GM12878 (cell line): ENCODE measurements around the gene SYCE3. TPM values are rescaled to one million over a fixed set of nuclear protein-coding genes. Genes with fewer than 3 reads are reported as not detected.

Experiments used
- ATAC-seq: fragments of 200-7000 bp; cut with Tn5 transposase; 3 replicates; pipeline ENCODE4 v1.9.1; 2020; ENCODE audit warnings: mild to moderate bottlenecking, moderate library complexity
- BruUV-seq: library from RNA; stranded (reverse); fragments of 400-500 nt; replicated peaks from 2 replicates; lab custom pipeline; 2021; lab: Mats Ljungman, UMichigan
- CTCF ChIA-PET: fragments of 300-600 bp; sonication (Branson Sonifier 250); formaldehyde crosslinking; extraction: SDS; loops from one replicate; lab custom pipeline; 2021; ENCODE audit warnings: inconsistent platforms; lab: Yijun Ruan, JAX
- POLR2A ChIA-PET: fragments of 350-600 bp; formaldehyde crosslinking; extraction: SDS; loops from one replicate; lab custom pipeline; 2021; ENCODE audit warnings: inconsistent platforms; lab: Charles Lee
- RAD21 ChIA-PET: fragments of 300-600 bp; sonication (Branson Sonifier 250); formaldehyde crosslinking; loops from one replicate; lab custom pipeline; 2023; ENCODE audit warnings: antibody characterized with exemption; ENCODE audit not compliant: unreplicated experiment; lab: Charles Lee
- SMC1A ChIA-PET: fragments of 300-600 bp; sonication (Branson Sonifier 250); formaldehyde crosslinking; loops from one replicate; lab custom pipeline; 2023; ENCODE audit not compliant: unreplicated experiment, uncharacterized antibody; lab: Charles Lee
- DNase-seq: peaks from one replicate; pipeline ENCODE4 v3.0.0-alpha.2; 2011; ENCODE audit warnings: low read depth, low spot score
- FAIRE-seq: peaks from 3 replicates; lab custom pipeline; 2011; peaks lifted over from hg19 to GRCh38; lab: Jason Lieb, UNC
- H2AFZ ChIP-seq: 2 replicates; pipeline ENCODE4 v1.6.0; 2011; ENCODE audit warnings: low read depth, low read length, control low read depth; ENCODE audit not compliant: control insufficient read depth
- H3K27ac ChIP-seq: 2 replicates; pipeline ENCODE4 v1.5.1; 2011; ENCODE audit warnings: control low read depth; ENCODE audit not compliant: control insufficient read depth, insufficient read depth
- H3K27me3 ChIP-seq, 2 experiments: replicated peaks in 1 of 2; 2 replicates each; pipeline versions ENCODE4 v1.6.0 to v1.6.1; 2011; ENCODE audit warnings: low read length in 1 of 2; ENCODE audit not compliant: control insufficient read depth in 2 of 2, insufficient read depth in 2 of 2
- H3K36me3 ChIP-seq, 2 experiments: 2 replicates each; pipeline ENCODE4 v1.5.1; 2011; ENCODE audit warnings: low read length in 1 of 2; ENCODE audit not compliant: control insufficient read depth in 2 of 2, insufficient read depth in 2 of 2
- H3K4me1 ChIP-seq: 2 replicates; pipeline ENCODE4 v1.6.1; 2011; ENCODE audit warnings: mild to moderate bottlenecking, low read length, moderate library complexity, mixed read lengths; ENCODE audit not compliant: control insufficient read depth, insufficient read depth
- H3K4me2 ChIP-seq: 2 replicates; pipeline ENCODE4 v1.6.0; 2011; ENCODE audit warnings: control low read depth; ENCODE audit not compliant: control insufficient read depth, insufficient read depth
- H3K4me3 ChIP-seq: fragments of 200-600 bp; sonication (generic); 2 replicates; pipeline ENCODE4 v1.5.1; 2016
- H3K79me2 ChIP-seq: 2 replicates; pipeline ENCODE4 v1.6.0; 2011; ENCODE audit warnings: low read length; ENCODE audit not compliant: control insufficient read depth, insufficient read depth
- H3K9ac ChIP-seq: 2 replicates; pipeline ENCODE4 v1.8.0; 2011; ENCODE audit warnings: low read length, control low read depth, mixed read lengths; ENCODE audit not compliant: control insufficient read depth, insufficient read depth
- H3K9me3 ChIP-seq: replicated peaks from 3 replicates; pipeline ENCODE4 v1.5.1; 2011; ENCODE audit warnings: mild to moderate bottlenecking, low read length; ENCODE audit not compliant: control insufficient read depth, insufficient read depth
- H4K20me1 ChIP-seq: 2 replicates; pipeline ENCODE4 v1.6.0; 2011; ENCODE audit not compliant: control insufficient read depth, insufficient read depth
- BHLHE40 ChIP-seq, 2 experiments: fragments of 450-650 bp in 1 of 2; IDR thresholded peaks; 2 replicates each; pipeline ENCODE4 v1.6.1; 2011 to 2017; ENCODE audit warnings: low read depth in 2 of 2, borderline replicate concordance in 1 of 2, improper control_type of control experiment in 1 of 2, low read length in 1 of 2, mild to moderate bottlenecking in 1 of 2
- CBX3 ChIP-seq: fragments of 200-600 bp; sonication (generic); IDR thresholded peaks from 2 replicates; pipeline ENCODE4 v1.6.1; 2016; ENCODE audit warnings: low read depth, borderline replicate concordance
- CHD2 ChIP-seq: IDR thresholded peaks from 2 replicates; pipeline ENCODE4 v1.6.1; 2011; ENCODE audit warnings: low read depth, low read length, improper control_type of control experiment, borderline replicate concordance
- GABPA ChIP-seq: IDR thresholded peaks from 2 replicates; pipeline ENCODE4 v1.6.1; 2014; ENCODE audit warnings: antibody characterized with exemption, low read depth, mild to moderate bottlenecking, inconsistent platforms
- KDM1A ChIP-seq: fragments of 200-600 bp; sonication (generic); IDR thresholded peaks from 2 replicates; pipeline ENCODE4 v1.6.1; 2016; ENCODE audit warnings: borderline replicate concordance
- MYC ChIP-seq: IDR thresholded peaks from 2 replicates; pipeline ENCODE4 v1.6.1; 2011; ENCODE audit warnings: mild to moderate bottlenecking, low read length, moderate library complexity, inconsistent platforms; ENCODE audit not compliant: insufficient read depth, insufficient replicate concordance, insufficient read length, severe bottlenecking
- PAX5 ChIP-seq: IDR thresholded peaks from 2 replicates; pipeline ENCODE4 v1.6.1; 2011; ENCODE audit warnings: low read depth, low read length, borderline replicate concordance
- POLR2A ChIP-seq: IDR thresholded peaks from 2 replicates; pipeline ENCODE4 v1.6.1; 2011; ENCODE audit warnings: low read depth, mild to moderate bottlenecking, low read length
- SIX5 ChIP-seq: IDR thresholded peaks from 2 replicates; pipeline ENCODE4 v1.6.1; 2011; ENCODE audit warnings: mild to moderate bottlenecking, low read depth, low read length, moderate library complexity; ENCODE audit not compliant: severe bottlenecking
- ZNF622 ChIP-seq: fragments of 450-650 bp; IDR thresholded peaks from 2 replicates; pipeline ENCODE4 v1.6.1; 2017; ENCODE audit warnings: mild to moderate bottlenecking, inconsistent platforms
- WGBS: methylation state at CpG from one replicate; pipeline ENCODE4 v1.1.6; 2016; ENCODE audit warnings: low lambda C conversion rate; ENCODE audit not compliant: insufficient replicate concordance, insufficient coverage; ENCODE audit errors: missing lambda C conversion rate; 5-methylcytosine and 5-hydroxymethylcytosine counted together
- in situ Hi-C: fragments of 300-500 bp; cut with MboI; formaldehyde crosslinking; loops from 9 replicates; pipeline ENCODE4 v1.14.3; 2018; ENCODE audit warnings: mixed read lengths
- intact Hi-C: fragments of 100-400 bp; cut with micrococcal nuclease; formaldehyde crosslinking; loops from one replicate; pipeline ENCODE4 v1.14.2; 2022; ENCODE audit not compliant: unreplicated experiment
- polyA plus RNA-seq, 11 experiments: library from polyadenylated mRNA; depleted of rRNA in 4 of 11; unstranded in 6 of 11; stranded (reverse) in 5 of 11; fragments of >200 nt; fragmentation: Nextera tagmentation in 4 of 11; fragmentation: Illumina TruSeq in 1 of 11; extraction: Ambion mirVana in 4 of 11; extraction: Trizol in 1 of 11; gene quantifications; 1 replicate in 1 of 11; 2 replicates in 10 of 11; pipeline versions ENCODE4 v1.2.1 to v1.2.3, GENCODE V29; 2011 to 2016; ENCODE audit warnings: inconsistent platforms in 2 of 11, missing spikeins in 2 of 11, low read depth in 1 of 11
- total RNA-seq, 4 experiments: library from RNA; depleted of rRNA in 3 of 4; stranded (reverse); fragments of >200 nt in 3 of 4; fragmentation: Illumina TruSeq in 1 of 4; extraction: Trizol in 1 of 4; gene quantifications; 2 replicates each; pipeline versions ENCODE4 v1.2.1 to v1.2.3, GENCODE V29; 2013 to 2021
- TF ChIP-seq, protein P1 (sequence below): fragments of 450-650 bp; conservative IDR thresholded peaks from 2 replicates; pipeline ENCODE4 v1.6.1; 2017; ENCODE audit warnings: mild to moderate bottlenecking, moderate library complexity

Gene SYCE3
- total and polyA plus RNA-seq, 10 of the 15 experiments (the other 5 are each of a cell fraction or from before 2014, with no cell fraction given) = 0.38 to 0.91 (median 0.76) TPM; not detected in 4

DNA sequence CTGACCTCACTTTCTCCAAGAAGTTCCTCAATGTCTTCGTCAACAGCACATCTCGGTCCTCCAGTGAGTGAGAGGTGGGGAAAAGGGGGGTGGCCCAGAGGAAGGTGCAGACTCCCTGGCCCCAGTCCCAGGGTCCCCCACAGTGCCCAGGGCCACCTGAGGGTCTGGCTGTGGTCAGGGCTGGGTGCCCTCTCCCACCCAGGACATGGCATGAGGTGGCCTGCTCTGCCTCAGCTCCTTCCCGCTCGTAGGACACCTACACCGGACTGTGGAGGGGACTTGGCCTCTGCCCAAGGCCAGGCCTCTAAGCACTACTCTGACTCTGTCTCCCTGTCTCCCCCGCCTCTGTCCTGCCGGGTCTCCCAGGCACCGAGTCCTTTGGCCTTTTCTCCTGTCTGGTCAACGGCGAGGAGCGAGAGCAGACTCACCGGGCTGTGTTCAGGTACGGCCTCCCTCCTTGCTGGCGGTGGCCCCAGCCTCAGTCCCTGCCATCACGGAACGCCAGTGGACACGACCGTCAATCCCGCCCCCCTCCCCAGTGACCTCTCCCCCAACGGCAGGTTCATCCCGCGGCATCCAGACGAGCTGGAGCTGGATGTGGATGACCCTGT, 42.4 kb upstream of the SYCE3 start:
- Histone ChIP-seq H3K4me2 (no peak overlapping the region), H3K4me1 (no peaks in the 10 kb centered on the region), H3K27ac (no peak overlapping the region), H3K9me3 (no peaks in the 10 kb centered on the region), H3K4me3 (no peak overlapping the region), H2AFZ (no peak overlapping the region), H3K36me3 (no peaks in the 10 kb centered on the region), H3K9ac (no peak overlapping the region), H3K79me2 (no peaks in the 10 kb centered on the region), H3K27me3 (peaks cover 2 to 6% of the 10 kb centered on the region in 2 experiments; a peak in 3 of 4 replicates), H4K20me1 (no peaks in the 10 kb centered on the region)
- DNase-seq = no peak
- no peak for FAIRE-seq
- BruUV-seq = no TSS peak
- ChIA-PET CTCF (no interaction called here), SMC1A (no interaction called here), RAD21 (no interaction called here), POLR2A (no interaction called here)
- in situ Hi-C loops = no loop called here
- no peak for TF ChIP-seq CHD2
- TF ChIP-seq ZNF622 = no peak
- no peak for TF ChIP-seq MYC
- no peak for TF ChIP-seq PAX5
- no peak for TF ChIP-seq KDM1A
- no peak for TF ChIP-seq POLR2A
- TF ChIP-seq, protein P1, sequence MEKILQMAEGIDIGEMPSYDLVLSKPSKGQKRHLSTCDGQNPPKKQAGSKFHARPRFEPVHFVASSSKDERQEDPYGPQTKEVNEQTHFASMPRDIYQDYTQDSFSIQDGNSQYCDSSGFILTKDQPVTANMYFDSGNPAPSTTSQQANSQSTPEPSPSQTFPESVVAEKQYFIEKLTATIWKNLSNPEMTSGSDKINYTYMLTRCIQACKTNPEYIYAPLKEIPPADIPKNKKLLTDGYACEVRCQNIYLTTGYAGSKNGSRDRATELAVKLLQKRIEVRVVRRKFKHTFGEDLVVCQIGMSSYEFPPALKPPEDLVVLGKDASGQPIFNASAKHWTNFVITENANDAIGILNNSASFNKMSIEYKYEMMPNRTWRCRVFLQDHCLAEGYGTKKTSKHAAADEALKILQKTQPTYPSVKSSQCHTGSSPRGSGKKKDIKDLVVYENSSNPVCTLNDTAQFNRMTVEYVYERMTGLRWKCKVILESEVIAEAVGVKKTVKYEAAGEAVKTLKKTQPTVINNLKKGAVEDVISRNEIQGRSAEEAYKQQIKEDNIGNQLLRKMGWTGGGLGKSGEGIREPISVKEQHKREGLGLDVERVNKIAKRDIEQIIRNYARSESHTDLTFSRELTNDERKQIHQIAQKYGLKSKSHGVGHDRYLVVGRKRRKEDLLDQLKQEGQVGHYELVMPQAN = no peak
- TF ChIP-seq BHLHE40 (IDR thresholded peaks at IDR 0.05; ENCODE audit: borderline replicate concordance in 1 of 2, low read depth in 2 of 2, low read length in 1 of 2) = no peak
- no peak for TF ChIP-seq CBX3
- TF ChIP-seq SIX5 = no peak
- no peak for TF ChIP-seq GABPA
- 56% methylated on average over 23 of the region's 23 CpGs for WGBS
- intact Hi-C loops = no loop called here
- ATAC-seq = no peak
